GM12878 (cell line): ENCODE measurements around the gene ZC3H15.
"Not testable (repeated sequence)": the region's sequence is repeated elsewhere in the genome, so short reads cannot be mapped to it uniquely, and the experiment has no call there.

ENCODE experiments used
- BHLHE40 ChIP-seq, 2 experiments: fragments of 450-650 bp in 1 of 2; IDR thresholded peaks; 2 replicates each; pipeline ENCODE4 v1.6.1; 2011 to 2017; ENCODE audit warnings: low read depth in 2 of 2, borderline replicate concordance in 1 of 2, improper control_type of control experiment in 1 of 2, low read length in 1 of 2, mild to moderate bottlenecking in 1 of 2
- BMI1 ChIP-seq: fragments of 450-650 bp; IDR thresholded peaks from 2 replicates; pipeline ENCODE4 v1.6.1; 2016; ENCODE audit warnings: mild to moderate bottlenecking, moderate library complexity, borderline replicate concordance
- CHD4 ChIP-seq: fragments of 200-600 bp; sonication (generic); IDR thresholded peaks from 2 replicates; pipeline ENCODE4 v1.6.1; 2016; ENCODE audit warnings: mild to moderate bottlenecking
- CTCF ChIP-seq, 3 experiments: IDR thresholded peaks in 2 of 3; conservative IDR thresholded peaks in 1 of 3; 2 replicates each; pipeline ENCODE4 v1.5.1; 2011; ENCODE audit warnings: low read depth in 3 of 3, low read length in 3 of 3, mild to moderate bottlenecking in 3 of 3, control low read depth in 2 of 3, moderate library complexity in 2 of 3, inconsistent platforms in 1 of 3, mixed read lengths in 1 of 3; ENCODE audit not compliant: control insufficient read depth in 2 of 3, insufficient read depth in 1 of 3; ENCODE audit errors: extremely low read depth in 1 of 3
- JUNB ChIP-seq: IDR thresholded peaks from 2 replicates; pipeline ENCODE4 v1.6.1; 2016; ENCODE audit warnings: antibody characterized with exemption, mild to moderate bottlenecking
- RAD21 ChIP-seq: IDR thresholded peaks from 2 replicates; pipeline ENCODE4 v1.6.1; 2011; ENCODE audit warnings: mild to moderate bottlenecking, low read depth, low read length, moderate library complexity; ENCODE audit not compliant: insufficient read depth
- SIN3A ChIP-seq: IDR thresholded peaks from 2 replicates; pipeline ENCODE4 v1.6.1; 2012; ENCODE audit warnings: low read depth, low read length, improper control_type of control experiment
- SMC3 ChIP-seq: IDR thresholded peaks from 2 replicates; pipeline ENCODE4 v1.6.1; 2011; ENCODE audit warnings: low read length, improper control_type of control experiment, borderline replicate concordance
- TCF12 ChIP-seq: IDR thresholded peaks from 2 replicates; pipeline ENCODE4 v1.6.1; 2011; ENCODE audit warnings: low read depth, mild to moderate bottlenecking, low read length
- ZBTB33 ChIP-seq: fragments of 450-650 bp; IDR thresholded peaks from 2 replicates; pipeline ENCODE4 v1.6.1; 2017; ENCODE audit warnings: mild to moderate bottlenecking
- TF ChIP-seq, protein P1 (sequence below): IDR thresholded peaks from 2 replicates; pipeline ENCODE4 v1.6.1; 2011; ENCODE audit warnings: low read depth, low read length, improper control_type of control experiment, borderline replicate concordance

- not testable (repeated sequence) for TF ChIP-seq CHD4; CTCF (IDR thresholded peaks at IDR 0.05 in 2 of 3, conservative IDR thresholded peaks at IDR 0.05 in 1 of 3; ENCODE audit: control insufficient read depth in 2 of 3, extremely low read depth in 1 of 3, insufficient read depth in 1 of 3, low read depth in 3 of 3, low read length in 3 of 3); RAD21; BHLHE40 (IDR thresholded peaks at IDR 0.05; ENCODE audit: borderline replicate concordance in 1 of 2, low read depth in 2 of 2, low read length in 1 of 2); ZBTB33; BMI1; TCF12; SIN3A; JUNB; SMC3
- TF ChIP-seq, protein P1, sequence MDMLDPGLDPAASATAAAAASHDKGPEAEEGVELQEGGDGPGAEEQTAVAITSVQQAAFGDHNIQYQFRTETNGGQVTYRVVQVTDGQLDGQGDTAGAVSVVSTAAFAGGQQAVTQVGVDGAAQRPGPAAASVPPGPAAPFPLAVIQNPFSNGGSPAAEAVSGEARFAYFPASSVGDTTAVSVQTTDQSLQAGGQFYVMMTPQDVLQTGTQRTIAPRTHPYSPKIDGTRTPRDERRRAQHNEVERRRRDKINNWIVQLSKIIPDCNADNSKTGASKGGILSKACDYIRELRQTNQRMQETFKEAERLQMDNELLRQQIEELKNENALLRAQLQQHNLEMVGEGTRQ: not testable (repeated sequence)
Measured at GRCh38 chr2:186521570-186522153, 35.6 kb downstream of the ZC3H15 start.
